Endodermal cell (in vitro differentiated cells): Measurements from ENCODE around the gene CMSS1. TPM values are rescaled to one million over a fixed set of nuclear protein-coding genes. Genes with fewer than 3 reads are reported as not detected.

ENCODE experiments used
- DNase-seq: peaks from one replicate; pipeline ENCODE4 v3.0.0-alpha.2; 2017
- H3K27ac ChIP-seq: 2 replicates; pipeline ENCODE4 v1.5.1; 2013; ENCODE audit warnings: mild to moderate bottlenecking, low read depth, low read length, moderate library complexity
- H3K27me3 ChIP-seq: 2 replicates; pipeline ENCODE4 v1.6.1; 2013; ENCODE audit warnings: mild to moderate bottlenecking, low read length, moderate library complexity; ENCODE audit not compliant: insufficient read depth, control insufficient read depth, poor library complexity, severe bottlenecking
- H3K36me3 ChIP-seq: 2 replicates; pipeline ENCODE4 v1.7.0; 2013; ENCODE audit warnings: mild to moderate bottlenecking, low read length, moderate library complexity; ENCODE audit not compliant: control insufficient read depth, insufficient read depth
- H3K4me1 ChIP-seq: one replicate; pipeline ENCODE4 v1.7.0; 2013; ENCODE audit warnings: low read length; ENCODE audit not compliant: control insufficient read depth, insufficient read depth
- H3K4me3 ChIP-seq: 2 replicates; pipeline ENCODE4 v1.5.1; 2013; ENCODE audit warnings: mild to moderate bottlenecking, low read length, moderate library complexity
- H3K9ac ChIP-seq: 2 replicates; pipeline ENCODE4 v1.6.1; 2013; ENCODE audit warnings: mild to moderate bottlenecking, low read length, moderate library complexity; ENCODE audit not compliant: poor library complexity, severe bottlenecking; ENCODE audit errors: extremely low read depth
- H3K9me3 ChIP-seq: 2 replicates; pipeline ENCODE4 v1.6.1; 2013; ENCODE audit warnings: mild to moderate bottlenecking, low read length, moderate library complexity; ENCODE audit not compliant: control insufficient read depth
- H3K27ac Mint-ChIP-seq: 2 replicates; pipeline ENCODE4 v1.8.0; 2020; ENCODE audit warnings: mixed read lengths
- H3K27me3 Mint-ChIP-seq: 2 replicates; pipeline ENCODE4 v1.8.0; 2021; ENCODE audit warnings: mild to moderate bottlenecking, mixed read lengths; ENCODE audit not compliant: insufficient read depth
- H3K36me3 Mint-ChIP-seq: 2 replicates; pipeline ENCODE4 v1.8.0; 2020; ENCODE audit warnings: low read depth, mixed read lengths
- H3K4me1 Mint-ChIP-seq: 2 replicates; pipeline ENCODE4 v1.8.0; 2020; ENCODE audit warnings: mixed read lengths
- H3K4me3 Mint-ChIP-seq: 2 replicates; pipeline ENCODE4 v1.8.0; 2020; ENCODE audit warnings: mild to moderate bottlenecking, moderate library complexity, mixed read lengths
- H3K9me3 Mint-ChIP-seq: 2 replicates; pipeline ENCODE4 v1.8.0; 2020; ENCODE audit warnings: mild to moderate bottlenecking, mixed read lengths
- CTCF ChIP-seq: fragments of 200-600 bp; sonication (generic); conservative IDR thresholded peaks from 2 replicates; pipeline ENCODE4 v1.5.0; 2021; ENCODE audit warnings: antibody characterized with exemption, mild to moderate bottlenecking
- WGBS, 2 experiments: methylation state at CpG; one replicate each; pipeline versions ENCODE4 v1.1.5 to v1.1.7; 2013; ENCODE audit warnings: missing lambda C conversion rate in 2 of 2, mixed read lengths in 1 of 2; ENCODE audit not compliant: insufficient coverage in 1 of 2, insufficient read length in 1 of 2; 5-methylcytosine and 5-hydroxymethylcytosine counted together
- total RNA-seq, 2 donors: library from RNA; stranded (reverse); fragmentation: NEBNext Ultra II Directional in 1 of 2; extraction: Animal tissue kit (Norgen Biotek cat#: 25700) in 1 of 2; gene quantifications; 2 replicates in 1 of 2; 3 replicates in 1 of 2; pipeline ENCODE4 v1.2.1, GENCODE V29; 2021

The CMSS1 gene
- total RNA-seq, 2 donors from 2014 or later: 48.5 to 50.8 TPM

- Histone ChIP-seq H3K36me3 (no peaks in the 10 kb centered on the region), H3K27me3 (no peaks in the 10 kb centered on the region), H3K4me3 (no peak overlapping the region), H3K4me1 (peaks cover 11% of the 10 kb centered on the region), H3K9ac (no peak overlapping the region), H3K27ac (no peak overlapping the region), H3K9me3 (no peaks in the 10 kb centered on the region)
- Mint-ChIP-seq H3K4me1 (peaks cover 24% of the 10 kb centered on the region), H3K36me3 (no peaks in the 10 kb centered on the region), H3K4me3 (no peak overlapping the region), H3K9me3 (no peaks in the 10 kb centered on the region), H3K27me3 (no peaks in the 10 kb centered on the region), H3K27ac (no peak overlapping the region)
- TF ChIP-seq CTCF: no peak
- DNase-seq: no peak
Measured at GRCh38 chr3:99919694-99920093, 102.0 kb downstream of the CMSS1 start.

GRCh38 chr3:99920481-99921376 lies 103.1 kb downstream of the CMSS1 start:
- whole genome bisulfite sequencing, 2 experiments: 60% methylated on average over 7 to 10 of the region's 10 CpGs
- H3K36me3 Mint-ChIP-seq: no peaks in the 10 kb centered on the region
- Histone ChIP-seq H3K4me1 (peaks cover 11% of the 10 kb centered on the region), H3K9ac (peak overlapping the region; percentile 48), H3K9me3 (no peaks in the 10 kb centered on the region), H3K36me3 (no peaks in the 10 kb centered on the region), H3K27me3 (no peaks in the 10 kb centered on the region), H3K27ac (peak overlapping the region; percentile 10), H3K4me3 (peak overlapping the region; percentile 61)
- TF ChIP-seq CTCF: no peak
- H3K4me1 Mint-ChIP-seq: peaks cover 27% of the 10 kb centered on the region
- peak overlapping the region; percentile 97 for H3K27ac Mint-ChIP-seq
- H3K27me3 Mint-ChIP-seq: no peaks in the 10 kb centered on the region
- H3K4me3 Mint-ChIP-seq: peak overlapping the region; percentile 30
- DNase-seq: peak; percentile 83
- H3K9me3 Mint-ChIP-seq: no peaks in the 10 kb centered on the region

- Mint-ChIP-seq H3K36me3 (no peaks in the 10 kb centered on the region), H3K27me3 (no peaks in the 10 kb centered on the region), H3K9me3 (no peaks in the 10 kb centered on the region), H3K4me1 (peaks cover 33% of the 10 kb centered on the region), H3K27ac (peak overlapping the region; percentile 97), H3K4me3 (no peak overlapping the region)
- Histone ChIP-seq H3K27me3 (no peaks in the 10 kb centered on the region), H3K9me3 (no peaks in the 10 kb centered on the region), H3K4me3 (peak overlapping the region; percentile 61), H3K4me1 (peaks cover 11% of the 10 kb centered on the region), H3K9ac (no peak overlapping the region), H3K36me3 (no peaks in the 10 kb centered on the region), H3K27ac (no peak overlapping the region)
- TF ChIP-seq CTCF: no peak
- DNase-seq: no peak
- 90 to 100% methylated on average over 1 of the region's 1 CpG for WGBS, 2 experiments
Measured at GRCh38 chr3:99921377-99921695, 103.7 kb downstream of the CMSS1 start.
